Measurements from ENCODE around the gene TSPO2.

GRCh38 chr6:41075651-41076626, 33.7 kb downstream of the TSPO2 start:
- TF ChIP-seq POLR2A (IDR thresholded peaks at IDR 0.05; ENCODE audit: low read depth, low read length) (no peak), POLR2AphosphoS5 (IDR thresholded peaks at IDR 0.05; ENCODE audit: low read depth, low read length) (no peak), TAF1 (IDR thresholded peaks at IDR 0.05; ENCODE audit: borderline replicate concordance, low read depth, low read length) (no peak)
